Measurements from ENCODE around the gene RUVBL2. TPM values are rescaled to one million over a fixed set of nuclear protein-coding genes. Genes with fewer than 3 reads are reported as not detected.
"Not testable (repeated sequence)": the region's sequence is repeated elsewhere in the genome, so short reads cannot be mapped to it uniquely, and the experiment has no call there.

Gene RUVBL2
- total and polyA plus RNA-seq, 7 donors: 36.6 to 98.8 (median 58.1) TPM

- H3K4me1 ChIP-seq; H3K36me3 ChIP-seq; intact Hi-C loops (cut with DNase I); H3K27ac ChIP-seq; H3K27me3 ChIP-seq; H3K4me3 ChIP-seq; H3K9me3 ChIP-seq; DNase-seq: not testable (repeated sequence)
- WGBS, 2 donors: 74 to 79% methylated on average over 3 of the region's 4 CpGs
These were observed 56.1 kb downstream of the RUVBL2 start for GRCh38 chr19:49049834-49050233.

DNA sequence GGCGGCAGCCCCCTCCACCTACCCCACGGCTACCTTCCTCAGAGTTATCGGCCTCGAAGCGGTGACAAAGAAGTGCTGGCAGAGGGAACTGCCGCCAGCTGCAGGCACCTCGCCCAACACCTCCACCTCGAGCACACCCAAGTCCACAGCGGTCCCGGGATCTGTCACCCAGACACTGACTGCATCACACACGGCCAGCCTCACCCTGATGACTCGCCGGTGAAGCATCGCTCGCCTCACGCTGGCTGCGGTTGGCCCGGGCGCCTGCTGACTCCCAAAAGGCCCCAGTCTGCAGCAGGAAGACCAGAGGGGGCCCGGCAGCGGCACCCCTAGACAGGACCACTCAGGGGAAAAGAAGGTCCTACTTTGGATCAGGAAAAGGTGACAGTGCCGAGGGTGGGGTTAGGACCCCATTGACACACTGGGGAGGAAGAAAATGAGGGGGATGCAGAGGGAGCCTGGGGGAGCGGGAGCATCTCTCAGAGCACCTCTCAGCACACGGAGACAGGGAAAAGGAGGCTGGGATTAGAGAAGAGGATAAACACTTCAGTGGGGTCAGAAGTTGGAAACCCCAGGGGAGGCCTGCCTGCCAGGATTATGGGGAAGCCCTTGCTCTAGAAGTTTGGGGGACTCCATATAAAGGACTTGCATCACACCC is 56.8 kb downstream of the RUVBL2 start:
- H3K27ac ChIP-seq; H3K27me3 ChIP-seq; H3K4me3 ChIP-seq; H3K9me3 ChIP-seq; H3K4me1 ChIP-seq; H3K36me3 ChIP-seq; DNase-seq; intact Hi-C loops (cut with DNase I): not testable (repeated sequence)
- WGBS, 2 donors: 53 to 77% methylated on average over 24 of the region's 24 CpGs

DNA sequence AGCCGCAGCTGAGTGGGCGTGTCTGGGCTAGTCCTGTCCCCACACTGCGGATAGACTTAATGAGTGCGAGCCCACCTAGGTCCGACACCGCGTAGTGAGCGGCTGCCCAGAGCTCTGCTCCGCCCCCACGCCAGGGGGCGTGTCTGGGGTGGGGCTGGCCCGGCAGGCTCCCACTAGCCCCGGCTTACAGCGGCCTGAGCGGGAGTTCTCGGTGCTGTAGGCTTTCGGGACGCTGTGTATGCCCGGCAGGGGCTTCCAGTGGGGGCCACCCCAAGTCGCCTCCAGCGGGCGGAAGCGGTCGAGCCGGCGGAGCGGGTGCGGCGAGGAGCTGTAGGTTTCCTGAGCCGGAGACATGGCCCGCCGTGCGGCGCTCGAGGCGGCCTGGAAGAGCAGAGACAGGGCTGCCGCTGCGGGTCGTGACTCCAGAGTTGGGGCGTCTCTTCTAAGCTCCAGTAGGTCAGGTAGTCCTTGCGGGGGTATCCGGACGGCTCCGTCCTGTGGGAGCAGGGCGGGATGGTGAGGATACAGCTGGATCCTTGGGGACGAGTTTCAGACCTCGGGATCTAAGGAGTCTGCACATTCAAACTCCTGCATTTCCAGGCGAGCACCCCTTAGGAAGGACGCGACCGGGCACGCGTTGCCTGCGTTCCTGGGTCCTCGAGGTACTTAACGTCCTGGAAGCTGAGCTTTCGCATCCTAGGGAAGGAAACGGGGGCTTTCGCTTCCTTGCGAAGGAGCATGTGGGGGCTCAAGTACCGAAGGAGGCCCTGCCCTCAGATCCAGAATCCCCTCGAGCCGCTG is 62.6 kb downstream of the RUVBL2 start:
- TF ChIP-seq POLR2AphosphoS5 (IDR thresholded peaks at IDR 0.05) (no peak), POLR2A (IDR thresholded peaks at IDR 0.05) (no peak)
- TF ChIP-seq, protein P1, sequence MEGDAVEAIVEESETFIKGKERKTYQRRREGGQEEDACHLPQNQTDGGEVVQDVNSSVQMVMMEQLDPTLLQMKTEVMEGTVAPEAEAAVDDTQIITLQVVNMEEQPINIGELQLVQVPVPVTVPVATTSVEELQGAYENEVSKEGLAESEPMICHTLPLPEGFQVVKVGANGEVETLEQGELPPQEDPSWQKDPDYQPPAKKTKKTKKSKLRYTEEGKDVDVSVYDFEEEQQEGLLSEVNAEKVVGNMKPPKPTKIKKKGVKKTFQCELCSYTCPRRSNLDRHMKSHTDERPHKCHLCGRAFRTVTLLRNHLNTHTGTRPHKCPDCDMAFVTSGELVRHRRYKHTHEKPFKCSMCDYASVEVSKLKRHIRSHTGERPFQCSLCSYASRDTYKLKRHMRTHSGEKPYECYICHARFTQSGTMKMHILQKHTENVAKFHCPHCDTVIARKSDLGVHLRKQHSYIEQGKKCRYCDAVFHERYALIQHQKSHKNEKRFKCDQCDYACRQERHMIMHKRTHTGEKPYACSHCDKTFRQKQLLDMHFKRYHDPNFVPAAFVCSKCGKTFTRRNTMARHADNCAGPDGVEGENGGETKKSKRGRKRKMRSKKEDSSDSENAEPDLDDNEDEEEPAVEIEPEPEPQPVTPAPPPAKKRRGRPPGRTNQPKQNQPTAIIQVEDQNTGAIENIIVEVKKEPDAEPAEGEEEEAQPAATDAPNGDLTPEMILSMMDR (IDR thresholded peaks at IDR 0.05): peak in 2 of 4 experiments; percentile 27 to 29

DNA sequence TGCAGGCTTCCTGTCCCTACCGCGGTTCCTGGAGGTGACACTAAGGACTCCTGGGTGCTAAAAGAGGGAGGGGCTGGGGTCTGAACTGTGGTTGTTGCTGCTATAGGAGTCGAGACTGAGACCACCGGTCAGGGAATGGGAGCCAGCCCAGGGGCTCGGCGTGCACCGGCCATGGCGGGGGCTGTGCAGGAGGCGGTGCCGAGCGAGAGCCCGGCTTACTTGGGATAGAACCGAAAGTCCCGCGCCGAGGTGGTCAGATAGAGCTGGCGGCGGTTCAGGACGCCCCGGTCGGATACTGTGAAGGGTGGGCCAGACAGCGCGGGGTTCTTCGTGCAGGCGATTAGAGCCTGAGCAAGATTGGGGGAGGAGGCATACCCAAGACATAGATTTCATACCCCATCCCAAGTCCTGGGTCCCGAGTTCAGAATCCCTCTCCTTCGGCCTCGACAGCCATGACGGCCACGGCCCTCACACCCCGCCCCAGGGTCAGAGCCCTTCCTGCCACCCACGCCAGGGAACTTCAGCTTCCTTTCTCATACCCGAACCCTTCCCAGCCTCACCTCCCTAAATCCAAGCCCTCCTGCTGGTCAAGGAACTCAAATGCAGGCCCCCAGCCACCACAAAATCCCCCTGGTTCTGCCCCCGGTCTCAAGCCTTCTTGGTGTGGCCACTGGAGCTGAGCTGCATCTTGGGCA is 63.4 kb downstream of the RUVBL2 start:
- 3 to 5% methylated on average over 34 of the region's 34 CpGs for WGBS, 2 donors
- Histone ChIP-seq H3K4me3 (peak overlapping the region; percentile 29 to 54 (median 48)), H3K27me3 (peaks cover 18 to 40% (median 23%) of the 10 kb centered on the region in 3 donors), H3K4me1 (peaks cover 0 to 25% (median 21%) of the 10 kb centered on the region in 4 donors)
- H3K27ac ChIP-seq; H3K9me3 ChIP-seq; DNase-seq; intact Hi-C loops (cut with DNase I); H3K36me3 ChIP-seq: not testable (repeated sequence)

More for the DNA sequence above, 62.6 kb downstream of the RUVBL2 start:
- Histone ChIP-seq H3K9me3 (no peaks in the 10 kb centered on the region), H3K27ac (no peak overlapping the region), H3K4me1 (peaks cover 0 to 25% (median 21%) of the 10 kb centered on the region in 4 donors), H3K4me3 (peak overlapping the region; percentile 29 to 54 (median 48)), H3K27me3 (peaks cover 18 to 33% (median 23%) of the 10 kb centered on the region in 3 donors), H3K36me3 (no peaks in the 10 kb centered on the region)
- 1% methylated on average over 63 of the region's 63 CpGs for WGBS, 2 donors
- no peak for DNase-seq
- intact Hi-C loops (cut with DNase I): no loop called here

- Histone ChIP-seq H3K4me3 (peak within 1 kb of the TSS; percentile 29 to 54 (median 48)), H3K27me3 (peaks cover 18 to 47% (median 24%) of the 10 kb centered on the region in 3 donors), H3K27ac (no peak within 1 kb of the TSS), H3K4me1 (peaks cover 0 to 25% (median 21%) of the 10 kb centered on the region in 4 donors), H3K9me3 (no peaks in the 10 kb centered on the region), H3K36me3 (no peaks in the 10 kb centered on the region)
- peak; percentile 79 for DNase-seq
- 4 to 6% methylated on average over 38 of the region's 38 CpGs for WGBS, 2 donors
- intact Hi-C loops (cut with DNase I): no loop called here
- TF ChIP-seq POLR2AphosphoS5 (IDR thresholded peaks at IDR 0.05) (no peak), EP300 (IDR thresholded peaks at IDR 0.05) (no peak), POLR2A (IDR thresholded peaks at IDR 0.05) (no peak)
- TF ChIP-seq, protein P1 (IDR thresholded peaks at IDR 0.05): no peak
These were observed 64.0 kb downstream of the RUVBL2 start, which contains the start of gene CGB7 for GRCh38 chr19:49057636-49058234. CGB7 (minus strand) TSS chr19:49057749; CDS start chr19:49055375, 2,374 bp downstream.
